GM19239 (cell line): ENCODE data around the gene RAF1.
"Not testable (repeated sequence)": the region's sequence is repeated elsewhere in the genome, so short reads cannot be mapped to it uniquely, and the experiment has no call there.

Experiments used
- DNase-seq: peaks from one replicate; pipeline ENCODE4 v3.0.0; 2011; ENCODE audit warnings: low spot score; ENCODE audit not compliant: insufficient read length
- FAIRE-seq: peaks from 2 replicates; lab custom pipeline; 2011; peaks lifted over from hg19 to GRCh38; lab: Jason Lieb, UNC

Gene RAF1

DNA sequence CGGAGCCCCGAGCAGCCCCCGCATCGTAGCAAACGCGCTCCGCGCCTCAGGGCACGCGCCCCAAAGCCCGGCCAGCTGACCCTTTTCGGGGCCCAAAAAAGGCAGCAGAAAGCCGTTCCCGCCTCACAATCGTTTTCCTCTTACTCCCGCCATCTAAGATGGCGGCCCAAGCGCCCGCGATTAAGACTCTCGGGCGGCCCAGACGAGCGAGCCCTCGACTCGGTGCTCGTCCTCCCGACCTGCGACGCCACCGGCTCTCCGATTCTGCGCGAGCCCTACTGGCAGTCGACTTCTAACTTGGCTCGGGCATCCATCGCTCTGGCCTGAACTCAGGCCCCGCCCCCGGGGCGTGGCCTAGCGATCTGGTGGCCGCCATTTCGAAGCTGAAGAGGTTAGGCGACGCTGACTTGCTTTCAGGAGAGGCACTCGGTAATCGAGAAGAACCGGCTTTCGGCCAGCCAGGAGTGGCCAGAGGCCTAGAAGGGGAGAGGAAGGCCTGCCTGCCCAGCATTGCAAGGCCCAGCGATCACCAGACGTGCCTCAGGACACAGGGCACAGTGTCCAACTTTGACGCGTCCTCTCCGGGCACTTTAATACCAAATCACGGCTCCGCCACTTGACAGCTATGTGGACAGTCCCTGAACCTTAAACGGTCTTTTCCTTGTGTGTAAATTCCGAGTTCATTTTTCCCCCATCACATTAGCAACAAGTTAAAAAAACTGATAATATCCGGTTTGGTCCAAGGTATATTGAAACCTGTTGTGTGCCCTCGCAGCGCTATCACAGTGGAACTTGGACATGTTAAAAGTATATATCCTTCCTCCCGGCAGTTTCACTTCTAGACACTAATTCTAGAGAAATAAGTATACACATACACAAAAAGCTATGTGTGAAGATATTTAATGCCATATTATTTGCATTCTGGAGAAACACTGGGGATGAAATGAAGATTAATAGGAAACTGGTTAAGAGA lies at the start of gene RAF1:
RAF1 (minus strand) TSS at position 182 of the 973 bp plus-strand sequence. CDS start 45,396 bp downstream, outside the sequence.
- peak; percentile 67 for FAIRE-seq

DNA sequence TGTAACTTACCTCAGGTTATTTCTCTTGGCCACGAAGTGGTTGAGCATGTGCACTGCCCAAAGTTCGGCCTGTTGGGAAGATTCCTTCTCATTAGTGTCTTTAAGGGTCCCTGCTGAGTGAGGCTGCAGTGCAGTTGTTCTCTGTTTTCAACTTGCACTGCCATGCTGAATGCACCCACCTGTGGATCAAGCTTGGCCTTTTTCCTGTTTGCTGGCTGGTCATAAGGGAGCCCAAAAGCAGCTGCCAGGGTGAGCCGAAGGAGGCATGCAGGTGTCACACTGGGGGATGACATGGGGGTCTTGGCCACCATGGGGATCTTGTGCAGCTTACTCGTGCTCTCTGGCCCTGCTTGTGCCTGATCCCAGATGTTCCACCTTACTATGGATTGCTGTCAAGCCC lies 46.1 kb upstream of the RAF1 start:
- DNase-seq (no peak), FAIRE-seq (no peak)

More for the DNA sequence above, at the start of gene RAF1:
- peak; percentile 90 for DNase-seq

DNA sequence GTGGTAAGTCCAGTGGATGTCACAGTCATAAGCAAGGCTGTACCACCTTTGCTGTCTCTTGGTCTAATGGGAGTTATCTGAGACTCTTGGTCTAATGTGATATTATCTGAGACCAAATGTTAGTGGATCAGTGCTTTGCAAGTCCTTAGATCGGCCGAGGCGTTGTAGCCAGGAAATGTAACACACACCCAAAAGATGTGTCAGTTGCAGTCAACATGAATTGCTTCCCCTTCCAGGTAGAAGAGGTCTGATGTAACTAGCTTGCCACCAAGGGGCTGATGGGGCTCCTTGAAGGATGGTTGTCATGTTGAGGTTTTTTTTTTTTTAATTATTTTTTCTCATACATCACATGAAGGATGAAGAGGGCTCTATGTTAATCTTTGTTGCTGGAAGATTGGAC lies 45.4 kb upstream of the RAF1 start:
- FAIRE-seq: no peak
- no peak for DNase-seq

DNA sequence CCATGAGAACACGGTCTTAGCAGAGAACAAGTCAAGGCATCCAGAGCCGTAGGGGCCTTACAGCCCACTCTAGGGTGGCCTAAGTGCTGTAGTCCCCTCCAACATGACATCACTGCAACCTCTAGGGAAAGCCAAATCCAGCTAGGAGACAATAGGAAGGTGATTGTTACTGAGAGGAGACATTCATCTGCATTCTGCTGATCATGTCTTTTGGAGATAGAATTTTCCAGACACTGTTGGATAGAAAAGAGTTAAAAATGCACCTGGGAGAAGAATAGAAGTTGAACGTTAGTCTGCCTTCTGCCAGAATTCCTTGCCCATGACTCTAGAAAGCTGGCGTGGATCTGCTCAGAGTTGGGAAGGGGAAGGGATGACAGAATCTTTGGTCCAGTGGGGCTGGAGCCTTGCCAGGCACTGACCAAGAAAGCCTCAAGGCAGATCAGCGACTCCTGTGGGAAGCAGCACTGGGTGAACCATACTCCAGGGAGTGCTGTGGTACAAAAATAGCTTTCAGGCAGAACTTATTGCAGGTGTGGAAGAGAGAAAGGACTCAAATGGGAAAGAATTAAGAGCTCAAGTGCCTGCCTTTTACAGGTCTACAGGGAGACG lies 44.8 kb upstream of the RAF1 start:
- FAIRE-seq: no peak
- no peak for DNase-seq

DNA sequence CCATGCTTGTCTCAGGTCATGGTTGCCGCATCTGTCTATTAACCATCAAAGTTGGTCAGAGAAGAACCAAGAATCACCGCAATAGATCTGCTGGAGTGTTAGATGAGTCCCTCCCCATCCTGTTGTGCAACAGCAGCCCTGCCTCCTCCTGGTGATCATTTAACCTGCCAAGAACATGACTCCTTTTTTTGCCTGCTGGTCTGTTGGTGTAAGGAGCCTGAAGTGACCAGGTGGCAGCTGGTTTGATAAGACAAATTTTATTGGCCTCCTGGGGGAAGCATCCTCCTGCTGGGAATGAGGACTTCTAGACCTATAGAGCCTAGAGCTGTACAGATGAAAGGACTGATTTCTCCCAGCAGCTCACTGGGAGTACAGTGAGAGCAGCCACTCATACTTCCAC lies 43.5 kb upstream of the RAF1 start:
- DNase-seq (no peak), FAIRE-seq (no peak)

DNA sequence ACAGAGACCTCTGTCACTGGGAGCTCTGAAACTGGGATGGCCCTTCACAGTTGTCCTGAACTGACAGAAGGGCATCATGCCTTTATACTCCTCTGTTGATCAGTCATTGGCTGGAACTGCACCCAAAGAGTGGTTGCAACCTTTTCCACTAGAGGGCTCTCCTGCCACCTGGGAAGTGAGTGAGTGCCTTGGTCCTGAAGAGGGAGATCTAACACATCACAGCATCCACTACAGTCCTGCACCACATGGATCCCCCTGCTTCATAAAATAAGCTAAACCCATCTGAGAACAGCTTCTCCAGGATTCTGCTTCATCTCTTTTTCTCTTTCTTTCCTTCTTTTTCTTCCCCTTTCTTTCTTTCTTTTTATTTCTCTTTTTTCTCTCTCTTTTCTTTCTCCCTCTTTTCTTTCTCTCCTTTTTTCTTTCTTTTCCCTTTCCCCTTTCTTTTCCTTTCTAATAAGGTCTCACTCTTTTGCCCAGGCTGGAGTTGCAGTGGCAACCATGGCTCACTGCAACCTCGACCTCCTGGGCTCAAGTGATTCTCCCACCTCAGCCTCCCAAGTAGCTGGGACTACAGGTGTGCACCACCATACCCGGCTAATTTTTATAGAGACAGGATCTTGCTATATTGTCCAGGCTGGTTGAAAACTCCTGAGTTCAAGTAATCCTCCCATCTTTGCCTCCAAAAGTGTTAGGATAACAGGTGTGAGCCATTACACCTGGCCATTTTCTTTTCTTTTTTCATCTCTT lies 42.8 kb upstream of the RAF1 start:
- FAIRE-seq: peak; percentile 68
- DNase-seq: peak; percentile 61

DNA sequence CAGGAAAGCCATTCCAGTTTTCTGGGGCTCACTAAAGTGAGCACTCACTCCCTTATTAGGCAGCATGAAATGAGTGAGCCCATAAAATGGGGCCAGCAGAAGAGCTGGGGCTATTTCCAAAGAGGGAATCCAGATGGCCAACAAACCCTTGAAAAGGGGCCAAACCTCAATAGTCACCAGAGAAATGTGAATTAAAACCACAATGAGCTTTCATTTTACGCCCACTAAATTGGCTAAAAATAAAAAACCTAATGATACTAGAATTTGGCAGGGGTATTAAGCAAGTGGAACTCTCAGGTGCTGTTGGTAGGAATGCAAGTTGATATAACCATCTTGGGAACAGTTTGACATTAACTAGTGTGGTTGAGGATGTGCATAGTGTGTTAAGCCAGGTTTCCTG lies 42.1 kb upstream of the RAF1 start:
- FAIRE-seq (no peak), DNase-seq (no peak)

DNA sequence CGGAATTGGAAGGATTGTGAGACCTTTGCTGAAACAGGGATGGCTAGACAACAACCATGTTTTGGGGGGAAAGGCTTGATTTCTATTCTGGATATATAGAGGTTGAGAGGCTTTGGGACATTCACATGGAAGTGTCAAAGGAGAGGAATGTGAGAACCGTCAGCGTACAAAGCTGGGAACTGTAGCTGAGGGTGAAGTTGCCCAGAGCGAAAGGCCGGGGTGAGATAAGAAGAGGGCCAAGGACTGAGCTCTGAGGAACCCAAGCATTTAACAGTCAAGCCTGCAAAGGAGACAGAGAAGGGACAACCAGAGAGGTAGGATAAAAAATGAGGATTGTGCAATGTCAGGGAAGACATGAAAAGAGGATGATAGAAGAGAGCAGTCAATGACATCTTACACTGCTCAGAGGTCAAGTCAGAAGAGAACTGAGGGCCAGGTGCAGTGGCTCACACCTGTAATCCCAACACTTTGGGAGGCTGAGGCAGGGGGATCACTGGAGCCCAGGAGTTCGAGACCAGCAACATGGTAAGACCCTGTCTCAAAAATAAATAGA lies 41.5 kb upstream of the RAF1 start:
- DNase-seq: no peak
- FAIRE-seq: no peak

DNA sequence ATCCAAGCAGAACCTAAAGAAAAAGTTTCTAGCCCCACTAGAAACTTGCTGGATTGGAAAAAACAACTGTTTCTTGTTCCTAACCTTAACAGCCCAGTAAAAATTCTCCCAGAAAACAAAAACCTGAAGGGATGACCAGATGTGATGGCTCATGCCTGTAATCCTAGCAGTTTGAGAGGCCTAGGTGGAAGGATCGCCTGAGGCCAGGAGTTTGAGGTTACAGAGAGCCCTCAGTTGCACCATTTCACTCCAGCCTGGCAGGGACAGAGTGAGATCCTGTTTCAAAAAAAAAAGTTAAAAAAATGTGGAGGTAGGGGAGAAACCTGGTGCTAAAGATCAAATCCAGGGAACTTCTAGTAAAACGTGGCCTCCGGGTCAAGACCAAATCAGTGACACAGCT lies 38.6 kb upstream of the RAF1 start:
- FAIRE-seq (no peak), DNase-seq (no peak)

DNA sequence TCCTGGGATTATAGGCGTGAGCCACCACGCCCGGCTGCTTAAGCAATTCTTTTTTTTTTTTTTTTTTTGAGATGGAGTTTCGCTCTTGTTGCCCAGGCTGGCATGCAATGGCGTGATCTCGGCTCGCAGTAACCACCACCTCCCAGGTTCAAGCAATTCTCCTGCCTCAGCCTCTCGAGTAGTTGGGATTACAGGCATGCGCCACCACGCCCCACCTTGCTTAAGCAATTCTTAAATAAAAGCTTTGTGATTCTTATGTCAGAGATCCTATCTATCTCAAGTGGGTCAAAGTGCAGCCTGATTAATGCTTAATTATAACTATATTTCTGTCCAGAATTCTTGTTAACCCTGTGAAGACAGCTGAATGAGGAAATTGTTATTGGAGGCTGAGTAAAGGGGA lies 37.7 kb upstream of the RAF1 start:
- DNase-seq, FAIRE-seq: not testable (repeated sequence)

DNA sequence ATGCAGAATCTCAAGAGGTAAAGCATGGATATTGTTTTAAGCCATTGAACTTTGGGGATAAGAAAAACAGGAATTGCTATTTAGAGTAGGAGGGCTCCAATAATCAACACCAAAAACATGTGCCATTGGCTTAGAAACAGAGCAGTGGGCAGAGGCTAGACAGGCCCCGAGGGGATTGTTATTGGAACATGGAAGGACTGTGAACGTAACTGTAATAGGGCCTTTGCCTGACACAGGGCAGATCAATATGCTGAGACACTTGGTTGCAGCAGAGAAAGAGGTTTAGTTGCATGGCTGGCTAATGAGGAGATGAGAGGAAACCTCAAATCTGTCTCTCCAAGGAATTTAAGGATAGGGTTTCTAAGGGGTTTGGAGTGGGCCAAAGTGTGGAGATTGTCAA lies 36.9 kb upstream of the RAF1 start:
- FAIRE-seq: no peak

DNA sequence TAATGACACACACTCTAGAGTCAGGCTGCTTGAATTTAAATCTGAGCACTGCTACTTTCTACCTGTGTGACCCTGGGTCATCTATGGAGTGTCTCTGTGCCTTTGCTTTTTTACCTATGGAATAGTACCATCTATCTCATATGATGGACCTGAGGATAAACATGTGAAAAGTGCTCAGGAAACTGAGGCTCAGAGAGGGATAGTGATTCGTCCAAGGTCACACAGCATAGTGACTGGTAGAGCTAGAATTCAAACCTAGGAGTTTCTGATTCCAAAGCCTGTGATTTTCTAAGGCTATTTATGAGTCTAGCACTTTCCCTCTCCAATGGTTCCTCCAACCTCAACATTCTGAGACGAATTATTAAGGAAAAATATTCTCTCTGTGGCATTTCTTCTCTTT lies 32.0 kb upstream of the RAF1 start:
- DNase-seq (no peak), FAIRE-seq (no peak)

More for the DNA sequence above, 36.9 kb upstream of the RAF1 start:
- DNase-seq: no peak

DNA sequence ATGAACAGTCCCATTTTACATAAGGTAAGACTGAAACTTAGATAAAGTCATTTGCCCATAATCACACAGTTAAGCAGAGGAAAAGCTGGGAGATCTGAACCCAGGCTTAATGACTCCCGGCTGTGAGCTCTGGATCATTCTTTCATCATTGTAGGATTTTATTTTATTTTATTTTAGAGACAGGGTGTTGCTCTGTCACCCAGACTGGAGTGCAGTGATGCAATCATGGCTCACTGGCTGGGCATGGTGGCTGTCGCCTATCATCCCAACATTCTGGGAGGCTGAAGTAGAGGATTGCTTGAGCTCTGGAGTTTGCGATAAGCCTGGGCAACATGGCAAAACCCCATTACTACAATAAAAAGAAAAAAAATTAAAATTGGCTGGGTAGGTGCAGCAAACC lies 31.2 kb upstream of the RAF1 start:
- FAIRE-seq (no peak), DNase-seq (no peak)

DNA sequence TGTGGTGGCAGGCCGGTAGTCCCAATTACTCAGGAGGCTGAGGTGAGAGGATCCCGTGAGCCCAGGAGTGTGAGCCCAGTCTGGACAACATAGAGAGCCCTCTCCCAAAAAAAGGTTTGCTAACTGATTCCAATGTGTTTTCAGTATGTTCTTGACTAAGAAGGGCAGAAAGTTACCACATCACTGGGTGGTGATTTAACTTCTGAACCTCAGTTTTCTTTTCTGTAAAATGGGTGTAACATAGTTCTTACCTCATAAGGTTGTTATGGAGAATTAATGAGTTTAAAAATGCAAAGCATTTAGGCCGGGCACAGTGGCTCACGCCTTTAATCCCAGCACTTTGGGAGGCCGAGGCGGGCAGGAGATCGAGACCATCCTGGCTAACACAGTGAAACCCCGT lies 28.5 kb upstream of the RAF1 start:
- no peak for FAIRE-seq
- no peak for DNase-seq

DNA sequence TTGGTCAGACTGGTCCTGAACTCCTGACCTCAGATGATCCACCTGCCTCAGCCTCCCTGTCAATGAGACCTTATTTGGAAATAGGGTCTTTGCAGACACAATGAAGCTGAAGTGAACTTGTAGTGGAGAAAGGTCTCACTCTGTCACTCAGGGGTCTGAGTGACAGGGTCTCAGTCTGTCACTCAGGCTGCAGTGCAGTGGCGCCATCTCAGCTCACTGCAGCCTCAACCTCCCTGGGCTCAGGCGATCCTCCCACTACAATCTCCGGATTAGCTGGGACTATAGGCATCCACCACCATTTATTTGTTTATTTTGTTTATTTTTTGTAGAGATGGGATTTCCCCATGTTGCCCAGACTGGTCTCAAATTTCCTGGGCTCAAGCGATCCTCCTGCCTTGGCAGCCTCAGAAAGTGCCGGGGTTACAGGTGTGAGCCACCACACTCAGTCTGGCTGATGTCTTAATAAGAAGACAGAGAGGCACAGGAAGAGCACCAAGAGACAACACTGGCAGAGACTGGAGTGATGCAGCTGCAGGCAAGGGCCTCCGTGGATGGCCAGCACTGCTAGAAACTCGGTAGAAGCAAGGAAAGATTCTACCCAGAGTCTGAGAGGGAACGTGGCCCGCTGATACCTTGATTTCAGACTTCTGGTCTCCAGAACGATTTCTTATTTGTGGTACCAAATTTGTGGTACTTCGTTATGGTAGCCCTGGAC lies 26.2 kb upstream of the RAF1 start:
- FAIRE-seq (no peak), DNase-seq (no peak)

DNA sequence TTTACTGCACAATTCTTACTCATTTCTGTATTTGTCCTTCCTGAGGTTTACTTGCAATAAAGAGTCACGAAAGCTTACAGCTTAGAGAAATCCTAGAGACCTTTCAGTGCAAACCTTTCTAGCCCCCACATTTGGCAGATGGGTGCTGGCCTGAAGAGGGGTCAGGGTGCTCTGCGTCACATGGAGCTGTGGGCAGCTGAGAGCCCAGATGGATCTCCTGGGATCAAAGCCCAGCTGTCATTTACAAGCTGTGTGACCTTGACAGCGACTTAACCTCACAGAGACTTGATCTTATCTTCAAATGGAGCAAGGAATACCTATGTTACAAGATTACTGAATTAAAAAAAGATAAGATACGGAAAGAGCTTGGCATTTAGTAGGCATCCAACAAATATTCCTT lies 24.0 kb upstream of the RAF1 start:
- DNase-seq (no peak), FAIRE-seq (no peak)

DNA sequence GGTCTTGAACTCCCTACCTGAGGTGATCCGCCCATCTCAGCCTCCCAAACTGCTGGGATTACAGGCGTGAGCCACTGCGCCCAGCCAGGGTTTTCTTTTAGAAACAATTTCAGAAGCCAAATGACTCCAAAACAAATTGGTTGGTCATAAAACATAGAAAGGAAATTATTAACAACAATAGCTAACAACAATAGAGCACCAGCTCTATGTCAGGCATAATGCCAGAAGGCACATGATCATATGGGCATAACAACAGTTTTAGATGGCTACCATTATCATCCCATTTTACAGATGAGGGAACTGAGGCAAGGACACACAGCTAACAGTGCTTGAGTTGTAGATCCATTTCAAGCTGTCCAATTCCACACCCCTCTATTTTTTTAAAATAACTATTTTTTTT lies 22.2 kb upstream of the RAF1 start:
- DNase-seq: no peak
- FAIRE-seq: no peak

DNA sequence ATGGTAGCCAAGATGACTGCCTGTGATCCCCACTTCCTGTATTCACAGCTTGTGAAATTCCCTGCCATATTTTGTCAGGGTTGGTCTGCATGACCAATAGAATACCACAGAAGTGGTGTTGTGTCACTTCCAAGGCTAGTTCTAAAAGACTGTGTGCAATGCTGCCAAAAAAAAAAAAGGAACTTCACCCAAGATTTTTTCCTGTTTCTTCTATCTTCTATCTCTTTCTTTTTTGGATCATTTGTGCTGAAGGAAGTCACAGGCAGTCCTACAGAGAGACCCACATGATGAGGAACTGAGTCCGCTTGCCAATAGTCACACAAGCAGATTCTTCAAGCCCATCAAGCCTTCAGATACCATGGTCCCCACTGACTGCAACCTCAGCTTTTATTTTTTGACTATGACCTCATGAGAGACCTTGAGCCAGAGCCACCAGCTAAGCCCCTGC lies 18.1 kb upstream of the RAF1 start:
- DNase-seq (no peak), FAIRE-seq (no peak)

DNA sequence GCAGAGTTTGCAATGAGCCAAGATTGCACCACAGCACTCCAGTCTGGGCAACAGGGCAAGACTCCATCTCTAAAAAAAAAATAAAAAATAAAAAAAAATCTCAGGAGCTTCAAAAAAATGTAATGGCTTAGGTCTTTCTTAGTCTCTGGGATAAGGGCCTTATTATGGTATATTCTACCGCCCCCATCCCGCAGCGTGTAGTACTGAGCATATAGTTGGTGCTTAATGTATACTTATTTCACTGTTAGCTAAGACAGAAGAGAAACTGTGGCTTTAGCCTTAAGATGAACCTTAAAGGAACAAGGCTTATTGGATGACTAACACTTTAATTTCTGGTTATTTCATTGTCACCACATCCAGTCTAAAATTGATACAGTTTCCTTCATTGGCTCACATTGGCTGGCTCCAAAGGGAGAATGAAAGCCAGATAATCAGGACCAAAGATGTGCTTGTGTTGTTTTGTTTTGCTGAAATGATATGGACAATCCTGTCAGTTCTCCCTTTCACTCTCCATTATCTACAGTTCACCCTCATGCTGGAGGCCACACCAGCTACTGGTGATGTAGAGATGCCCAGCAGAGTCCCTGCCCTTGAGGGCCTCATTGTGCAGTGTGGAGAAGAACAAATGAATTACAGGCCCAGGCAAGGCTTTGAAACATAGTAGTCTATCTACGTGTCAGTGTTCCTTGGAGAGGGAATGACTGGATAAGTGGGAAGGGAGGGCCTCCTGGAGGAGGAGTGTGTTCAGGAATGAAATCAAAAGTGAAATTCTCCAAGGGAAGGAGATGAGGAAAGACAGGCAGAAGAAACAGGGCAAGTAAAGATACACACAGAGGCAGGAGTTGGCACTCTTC lies 17.4 kb upstream of the RAF1 start:
- FAIRE-seq: no peak
- no peak for DNase-seq
